AG09319 (cell line): ENCODE results near the gene TFAP2E.

ENCODE experiments used
- DNase-seq: peaks from one replicate; pipeline ENCODE4 v3.0.0-alpha.2; 2010; ENCODE audit warnings: low read depth; ENCODE audit errors: extremely low read depth
- CTCF ChIP-seq: IDR thresholded peaks from 2 replicates; pipeline ENCODE4 v1.5.1; 2011; ENCODE audit warnings: low read depth, mild to moderate bottlenecking, inconsistent platforms, low read length, moderate library complexity

TFAP2E gene

GRCh38 chr1:35642471-35642955 is 69.4 kb downstream of the TFAP2E start:
- no peak for DNase-seq
- no peak for TF ChIP-seq CTCF

GRCh38 chr1:35644204-35644603 is 71.1 kb downstream of the TFAP2E start:
- no peak for TF ChIP-seq CTCF

More at GRCh38 chr1:35644204-35644603, 71.1 kb downstream of the TFAP2E start:
- DNase-seq, result no peak
